GM12873 (cell line): ENCODE results near the gene THAP6.

Source experiments
- TF ChIP-seq, protein P1 (sequence below): IDR thresholded peaks from 2 replicates; pipeline ENCODE4 v1.5.1; 2012; ENCODE audit warnings: low read depth, mild to moderate bottlenecking, moderate library complexity, low read length, control low read depth; ENCODE audit not compliant: insufficient read depth; ENCODE audit errors: missing control alignments

THAP6 gene

DNA sequence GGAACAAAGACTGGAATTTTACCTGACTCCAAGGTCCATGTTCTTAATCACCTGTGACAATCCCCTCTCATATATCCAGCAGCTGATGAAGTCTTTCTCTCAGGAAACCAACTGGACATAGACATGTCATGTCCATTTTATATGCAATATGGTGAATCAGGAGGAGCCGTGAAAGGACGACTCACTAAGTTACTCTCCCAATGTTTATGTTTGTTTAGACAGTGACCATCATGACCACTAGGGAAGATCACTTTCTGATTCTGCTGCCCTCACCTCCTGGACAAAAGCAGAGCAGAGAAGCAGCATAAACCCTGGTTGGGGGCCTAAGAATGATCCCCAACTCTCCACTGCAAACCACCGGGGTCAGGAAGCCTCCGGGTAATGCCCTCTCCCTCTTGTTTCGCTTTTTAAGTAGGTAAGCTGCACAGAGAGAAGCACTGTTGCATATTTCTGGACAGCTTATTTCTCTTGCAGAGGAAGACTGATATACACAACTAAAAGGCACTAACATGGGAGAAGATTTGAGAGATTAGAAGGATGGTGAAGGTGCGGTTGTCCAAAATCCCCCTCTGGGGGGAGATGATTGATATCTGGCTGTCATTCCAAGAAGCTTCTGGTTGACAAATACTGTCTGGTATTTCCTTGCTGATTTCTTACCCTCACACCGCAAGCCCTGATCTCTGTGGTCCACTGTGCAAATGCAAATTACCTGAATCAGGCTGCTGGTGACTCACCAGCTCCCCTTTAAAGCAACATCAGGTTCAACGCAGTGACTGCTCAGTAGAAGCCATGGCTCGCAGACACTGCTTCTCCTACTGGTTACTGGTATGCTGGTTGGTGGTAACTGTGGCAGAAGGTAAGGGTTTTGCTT, 41.3 kb downstream of the THAP6 start, which contains the start of gene ODAPH:
Gene ODAPH (plus strand): TSS at position 773 of the 871 bp plus-strand sequence. CDS start 17 bp downstream, at position 790.
- TF ChIP-seq, protein P1, sequence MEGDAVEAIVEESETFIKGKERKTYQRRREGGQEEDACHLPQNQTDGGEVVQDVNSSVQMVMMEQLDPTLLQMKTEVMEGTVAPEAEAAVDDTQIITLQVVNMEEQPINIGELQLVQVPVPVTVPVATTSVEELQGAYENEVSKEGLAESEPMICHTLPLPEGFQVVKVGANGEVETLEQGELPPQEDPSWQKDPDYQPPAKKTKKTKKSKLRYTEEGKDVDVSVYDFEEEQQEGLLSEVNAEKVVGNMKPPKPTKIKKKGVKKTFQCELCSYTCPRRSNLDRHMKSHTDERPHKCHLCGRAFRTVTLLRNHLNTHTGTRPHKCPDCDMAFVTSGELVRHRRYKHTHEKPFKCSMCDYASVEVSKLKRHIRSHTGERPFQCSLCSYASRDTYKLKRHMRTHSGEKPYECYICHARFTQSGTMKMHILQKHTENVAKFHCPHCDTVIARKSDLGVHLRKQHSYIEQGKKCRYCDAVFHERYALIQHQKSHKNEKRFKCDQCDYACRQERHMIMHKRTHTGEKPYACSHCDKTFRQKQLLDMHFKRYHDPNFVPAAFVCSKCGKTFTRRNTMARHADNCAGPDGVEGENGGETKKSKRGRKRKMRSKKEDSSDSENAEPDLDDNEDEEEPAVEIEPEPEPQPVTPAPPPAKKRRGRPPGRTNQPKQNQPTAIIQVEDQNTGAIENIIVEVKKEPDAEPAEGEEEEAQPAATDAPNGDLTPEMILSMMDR = no peak

- TF ChIP-seq, protein P1 = no peak
Observed at GRCh38 chr4:75557696-75558095, 43.4 kb downstream of the THAP6 start.

- TF ChIP-seq, protein P1 = no peak
Observed at GRCh38 chr4:75561789-75562188, 47.5 kb downstream of the THAP6 start.

- TF ChIP-seq, protein P1 = no peak
Observed at GRCh38 chr4:75564023-75564422, 49.8 kb downstream of the THAP6 start.

GRCh38 chr4:75565481-75565880, 51.2 kb downstream of the THAP6 start:
- TF ChIP-seq, protein P1 = no peak

- TF ChIP-seq, protein P1 = no peak
Observed at GRCh38 chr4:75566911-75567310, 52.6 kb downstream of the THAP6 start.

GRCh38 chr4:75567725-75568124, 53.5 kb downstream of the THAP6 start:
- TF ChIP-seq, protein P1 = no peak
